ENCODE results near the gene LYZL1. TPM values are rescaled to one million over a fixed set of nuclear protein-coding genes. Genes with fewer than 3 reads are reported as not detected.

Gene LYZL1
- total and polyA plus RNA-seq, 2 of the 8 experiments (the other 6 are each of a cell fraction or from before 2014, with no cell fraction given): not detected

- no peaks in the 10 kb centered on the region for H3K79me1 ChIP-seq (ENCODE audit: low read depth, low read length)
- H2BK12ac ChIP-seq (ENCODE audit: low read depth, low read length): no peak overlapping the region; the same call in 1 of the 2 replicates
- 0 out of 2 replicates have a peak overlapping the region, but pooled peaks have one; percentile 25 for H2AK5ac ChIP-seq (ENCODE audit: low read depth, low read length)
- no peak overlapping the region; the same call in 1 of the 2 replicates for H4K8ac ChIP-seq (ENCODE audit: extremely low read depth, insufficient read depth, low read length)
- H4K20me1 ChIP-seq (replicated peaks in 1 of 2; ENCODE audit: control insufficient read depth in 1 of 2, insufficient read depth in 2 of 2, low read length in 2 of 2): no peaks in the 10 kb centered on the region
- no peaks in the 10 kb centered on the region for H3K27me3 ChIP-seq (replicated peaks in 1 of 4; ENCODE audit: control insufficient read depth in 3 of 4, extremely low read depth in 1 of 4, insufficient read depth in 3 of 4, low read length in 3 of 4)
- no peak overlapping the region for H3K4me2 ChIP-seq (ENCODE audit: insufficient read depth in 1 of 2, low read depth in 2 of 2, low read length in 2 of 2)
- POLR2A ChIA-PET (ENCODE audit: partially characterized antibody): no interaction called here
- no peak overlapping the region for H3K56ac ChIP-seq (replicated peaks; ENCODE audit: insufficient read length, low read depth, low read length)
- H3K9me3 ChIP-seq (ENCODE audit: insufficient read depth in 2 of 2, low read depth in 1 of 2, low read length in 1 of 2): peaks cover 9 to 10% of the 10 kb centered on the region in 2 experiments
- FAIRE-seq (no peak), DNase-seq (ENCODE audit: low read depth in 1 of 2, low spot score in 2 of 2) (no peak)
- no peaks in the 10 kb centered on the region for H3K23me2 ChIP-seq (ENCODE audit: low read depth, low read length)
- H3K14ac ChIP-seq (ENCODE audit: insufficient read length): no peak overlapping the region
- H3K4ac ChIP-seq (replicated peaks; ENCODE audit: insufficient read length, low read depth, low read length): no peak overlapping the region
- 93% methylated on average over 18 of the region's 18 CpGs; no CpG with 5 or more reads in 1 of the 2 experiments for WGBS, 2 experiments (ENCODE audit: extremely low coverage in 1 of 2, insufficient coverage in 1 of 2, insufficient read length in 1 of 2, insufficient replicate concordance in 2 of 2, low coverage in 1 of 2, low lambda C conversion rate in 2 of 2, missing lambda C conversion rate in 1 of 2)
- no peak overlapping the region for H4K91ac ChIP-seq (replicated peaks; ENCODE audit: insufficient read length, low read length)
- peak overlapping the region; percentile 78; the same call in 1 of the 2 replicates for H2BK20ac ChIP-seq (ENCODE audit: low read length)
- no peak overlapping the region for H3K9ac ChIP-seq (replicated peaks in 1 of 4; ENCODE audit: extremely low read depth in 1 of 4, low read depth in 3 of 4, low read length in 3 of 4)
- no peak overlapping the region for H2BK15ac ChIP-seq (ENCODE audit: low read length)
- no peak overlapping the region for H3K18ac ChIP-seq (ENCODE audit: extremely low read depth, low read length)
- no peaks in the 10 kb centered on the region for H3K36me3 ChIP-seq (ENCODE audit: control insufficient read depth in 2 of 4, insufficient read depth in 4 of 4, low read length in 3 of 4)
- no peak overlapping the region for H3K4me3 ChIP-seq (ENCODE audit: extremely low read depth in 1 of 4, insufficient read depth in 2 of 4, low read depth in 3 of 4, low read length in 4 of 4)
- no peak overlapping the region for H3K23ac ChIP-seq (ENCODE audit: insufficient read length)
- H2BK5ac ChIP-seq (ENCODE audit: low read depth, low read length): 0 out of 2 replicates have a peak overlapping the region, but pooled peaks have one; percentile 36
- no peak overlapping the region for H3K27ac ChIP-seq (ENCODE audit: low read depth, low read length)
- no peaks in the 10 kb centered on the region for H3K79me2 ChIP-seq (ENCODE audit: control insufficient read depth in 1 of 2, insufficient read depth in 2 of 2, low read length in 2 of 2)
- H3K4me1 ChIP-seq (replicated peaks in 1 of 4; ENCODE audit: control insufficient read depth in 3 of 4, insufficient read depth in 4 of 4, low read length in 3 of 4): no peaks in the 10 kb centered on the region; a peak in 1 of 7 replicates
- H2AFZ ChIP-seq (ENCODE audit: low read length): no peak overlapping the region
- H2BK120ac ChIP-seq (replicated peaks; ENCODE audit: low read depth, low read length): no peak overlapping the region
- CTCF ChIA-PET (ENCODE audit: partially characterized antibody): interaction anchor here (1.0 to 2.1 kb wide), 4 partner anchors 24 to 101 kb away, joined by 3 to 6 read pairs (median 3); no protein-coding TSS in a partner anchor
- H4K5ac ChIP-seq (ENCODE audit: insufficient read length, low read depth, low read length): peak overlapping the region; percentile 5
- no peak for TF ChIP-seq POU5F1 (IDR thresholded peaks at IDR 0.05; ENCODE audit: low read depth, low read length)
- TF ChIP-seq MAX (IDR thresholded peaks at IDR 0.05): no peak
These were observed 55.4 kb downstream of the LYZL1 start for GRCh38 chr10:29344073-29344820.

Measured in H1 (cell line).